Peyer's patch (tissue), 4 donors: Measurements from ENCODE around the gene PLA2G2C. TPM values are rescaled to one million over a fixed set of nuclear protein-coding genes. Genes with fewer than 3 reads are reported as not detected.

ENCODE experiments used
- DNase-seq, 3 donors: peaks; one replicate each; pipeline ENCODE4 v3.0.0-alpha.2; 2017 to 2019
- H3K27ac ChIP-seq, 4 donors: fragments of 200-600 bp; sonication (generic); one replicate each; pipeline ENCODE4 v1.5.1; 2016 to 2019
- H3K27me3 ChIP-seq, 2 donors: fragments of 200-600 bp; sonication (generic); one replicate each; pipeline ENCODE4 v1.5.1; 2019
- H3K36me3 ChIP-seq, 3 donors: fragments of 200-600 bp; sonication (generic); one replicate each; pipeline ENCODE4 v1.5.1; 2016 to 2019
- H3K4me1 ChIP-seq, 4 donors: fragments of 200-600 bp; sonication (generic); one replicate each; pipeline ENCODE4 v1.5.1; 2016 to 2019
- H3K4me3 ChIP-seq, 4 donors: fragments of 200-600 bp; sonication (generic); 1 replicate in 3 of 4; 2 replicates in 1 of 4; pipeline ENCODE4 v1.5.1; 2016 to 2019; ENCODE audit warnings: mild to moderate bottlenecking in 1 of 4
- H3K9me3 ChIP-seq, 4 donors: fragments of 200-600 bp; sonication (generic); one replicate each; pipeline ENCODE4 v1.5.1; 2016 to 2019; ENCODE audit warnings: mild to moderate bottlenecking in 1 of 4
- POLR2A ChIP-seq, 2 donors: fragments of 450-650 bp; IDR thresholded peaks; one replicate each; pipeline ENCODE4 v1.5.1; 2017; ENCODE audit warnings: antibody characterized with exemption in 2 of 2, mild to moderate bottlenecking in 2 of 2, moderate library complexity in 2 of 2
- total RNA-seq, 4 donors: library from RNA; depleted of rRNA; stranded (reverse); fragments of >200 nt; gene quantifications; one replicate each; pipeline ENCODE4 v1.1.0, GENCODE V29; 2016
- TF ChIP-seq, protein P1 (sequence below), 6 experiments: fragments of 450-650 bp in 4 of 6; fragments of 200-600 bp in 2 of 6; sonication (generic) in 1 of 6; IDR thresholded peaks; one replicate each; pipeline ENCODE4 v1.5.1; 2017 to 2019; ENCODE audit warnings: antibody characterized with exemption in 6 of 6, mild to moderate bottlenecking in 3 of 6, moderate library complexity in 1 of 6

PLA2G2C gene
- total RNA-seq, 4 donors from 2014 or later = 1.0 TPM; not detected in 3

DNA sequence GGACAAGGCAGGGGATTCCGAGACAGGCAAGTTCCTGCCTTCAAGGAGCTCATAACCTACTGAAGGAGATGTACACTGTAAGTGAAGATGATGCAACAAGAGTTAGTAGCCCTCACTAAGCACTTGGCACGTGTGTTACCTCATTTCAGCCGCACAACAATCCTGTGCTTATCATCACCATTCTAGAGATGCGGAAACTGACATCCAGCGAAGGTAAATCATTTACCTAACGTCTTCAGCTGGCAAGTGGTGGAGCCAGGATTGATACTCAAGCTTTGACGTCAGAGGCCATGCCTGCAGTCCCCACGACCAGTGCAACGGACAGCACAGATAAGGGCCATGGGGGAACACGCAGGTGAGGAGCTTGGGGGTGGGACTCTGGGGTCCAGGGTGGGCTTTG, 3.3 kb downstream of the PLA2G2C start:
- H3K36me3 ChIP-seq = no peaks in the 10 kb centered on the region
- H3K4me3 ChIP-seq = no peak overlapping the region
- H3K27ac ChIP-seq = peak overlapping the region in 1 of 4 donors; percentile 49
- TF ChIP-seq, protein P1, sequence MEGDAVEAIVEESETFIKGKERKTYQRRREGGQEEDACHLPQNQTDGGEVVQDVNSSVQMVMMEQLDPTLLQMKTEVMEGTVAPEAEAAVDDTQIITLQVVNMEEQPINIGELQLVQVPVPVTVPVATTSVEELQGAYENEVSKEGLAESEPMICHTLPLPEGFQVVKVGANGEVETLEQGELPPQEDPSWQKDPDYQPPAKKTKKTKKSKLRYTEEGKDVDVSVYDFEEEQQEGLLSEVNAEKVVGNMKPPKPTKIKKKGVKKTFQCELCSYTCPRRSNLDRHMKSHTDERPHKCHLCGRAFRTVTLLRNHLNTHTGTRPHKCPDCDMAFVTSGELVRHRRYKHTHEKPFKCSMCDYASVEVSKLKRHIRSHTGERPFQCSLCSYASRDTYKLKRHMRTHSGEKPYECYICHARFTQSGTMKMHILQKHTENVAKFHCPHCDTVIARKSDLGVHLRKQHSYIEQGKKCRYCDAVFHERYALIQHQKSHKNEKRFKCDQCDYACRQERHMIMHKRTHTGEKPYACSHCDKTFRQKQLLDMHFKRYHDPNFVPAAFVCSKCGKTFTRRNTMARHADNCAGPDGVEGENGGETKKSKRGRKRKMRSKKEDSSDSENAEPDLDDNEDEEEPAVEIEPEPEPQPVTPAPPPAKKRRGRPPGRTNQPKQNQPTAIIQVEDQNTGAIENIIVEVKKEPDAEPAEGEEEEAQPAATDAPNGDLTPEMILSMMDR (IDR thresholded peaks at IDR 0.05) = no peak
- TF ChIP-seq POLR2A (IDR thresholded peaks at IDR 0.05) = no peak
- no peaks in the 10 kb centered on the region for H3K9me3 ChIP-seq
- peak in 1 of 3 donors; percentile 61 for DNase-seq
- no peaks in the 10 kb centered on the region for H3K27me3 ChIP-seq
- H3K4me1 ChIP-seq = peaks cover 0 to 31% (median 5%) of the 10 kb centered on the region in 4 donors

DNA sequence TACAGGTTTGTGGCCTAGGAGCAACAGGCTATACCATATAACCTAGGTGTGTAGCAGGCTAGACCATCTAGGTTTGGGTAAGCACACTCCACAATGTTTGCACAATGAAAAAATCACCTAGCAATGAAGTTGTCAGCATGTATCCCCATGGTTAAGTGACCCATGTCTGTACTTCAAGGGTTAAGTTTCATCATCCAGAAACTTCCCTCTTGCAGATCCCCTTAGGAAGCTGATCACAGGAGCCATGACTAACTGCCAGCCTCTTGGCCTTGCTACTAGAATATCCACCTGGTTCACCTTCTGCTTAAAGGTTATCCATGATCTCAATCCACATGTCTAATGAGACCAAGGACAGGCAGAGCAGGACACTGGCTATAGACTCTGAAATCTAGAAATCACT, 3.9 kb downstream of the PLA2G2C start:
- DNase-seq = no peak
- Histone ChIP-seq H3K27me3 (no peaks in the 10 kb centered on the region), H3K36me3 (no peaks in the 10 kb centered on the region), H3K27ac (no peak overlapping the region), H3K9me3 (no peaks in the 10 kb centered on the region), H3K4me1 (peaks cover 0 to 25% (median 5%) of the 10 kb centered on the region in 4 donors), H3K4me3 (no peak overlapping the region)
- TF ChIP-seq, protein P1 (IDR thresholded peaks at IDR 0.05) = no peak
- no peak for TF ChIP-seq POLR2A (IDR thresholded peaks at IDR 0.05)

DNA sequence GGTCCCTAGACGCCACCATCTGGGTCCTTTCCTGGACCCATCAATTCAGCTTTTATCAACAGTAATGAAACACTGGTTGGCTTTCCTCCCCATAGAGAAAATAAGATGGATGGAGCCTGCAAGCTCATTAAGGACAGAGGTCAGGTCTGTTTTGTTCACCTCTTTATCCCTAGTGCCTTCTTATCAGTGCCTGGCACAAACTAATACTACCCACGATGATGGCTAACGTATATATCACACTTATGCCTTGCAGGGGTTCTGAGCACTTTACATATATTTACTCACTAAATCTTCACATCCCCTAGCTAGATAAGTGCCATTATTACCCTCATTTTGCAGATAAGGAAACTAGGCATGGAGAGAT, 5.5 kb downstream of the PLA2G2C start:
- H3K27ac ChIP-seq = no peak overlapping the region
- TF ChIP-seq POLR2A (IDR thresholded peaks at IDR 0.05) = no peak
- TF ChIP-seq, protein P1 (IDR thresholded peaks at IDR 0.05) = no peak
- no peaks in the 10 kb centered on the region for H3K27me3 ChIP-seq
- H3K4me1 ChIP-seq = peaks cover 0 to 9% (median under 1%) of the 10 kb centered on the region in 4 donors
- no peaks in the 10 kb centered on the region for H3K36me3 ChIP-seq
- H3K4me3 ChIP-seq = no peak overlapping the region
- H3K9me3 ChIP-seq = no peaks in the 10 kb centered on the region
- DNase-seq = no peak

DNA sequence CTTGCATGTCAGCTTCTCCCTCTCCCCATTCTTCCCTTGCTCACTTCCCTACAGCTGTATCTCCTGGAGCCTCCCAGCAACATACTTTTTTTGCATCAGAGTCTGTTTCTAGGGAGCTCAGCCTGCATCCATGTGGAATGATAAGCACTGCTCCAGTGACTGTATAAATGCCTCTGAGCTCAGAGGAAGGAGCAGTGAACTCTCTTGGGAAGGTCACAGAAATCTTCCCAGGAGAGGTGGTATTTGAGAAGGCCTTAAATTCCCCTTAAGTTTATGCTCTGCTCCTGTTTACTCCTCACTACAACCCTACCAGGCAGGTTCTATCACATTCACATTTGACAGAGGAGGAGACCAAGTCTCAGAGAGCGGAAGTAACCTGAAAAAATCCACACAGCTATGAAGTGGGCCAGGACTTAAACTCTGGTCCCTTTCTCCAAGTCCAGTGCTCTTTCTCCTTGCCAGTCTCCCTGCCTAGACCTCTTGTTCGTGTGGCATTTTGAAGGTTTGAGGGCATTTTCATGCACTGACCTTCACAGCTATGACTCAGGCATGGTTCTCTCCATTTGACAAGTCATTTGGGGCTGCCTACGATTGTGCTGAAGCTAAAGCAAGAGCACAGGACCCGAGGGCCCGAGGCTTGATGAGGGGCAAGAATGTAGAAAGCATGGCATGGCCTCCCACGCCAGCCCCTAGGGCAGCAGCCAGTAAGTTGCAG, 6.0 kb downstream of the PLA2G2C start:
- no peak overlapping the region for H3K27ac ChIP-seq
- H3K4me3 ChIP-seq = no peak overlapping the region
- H3K27me3 ChIP-seq = no peaks in the 10 kb centered on the region
- H3K4me1 ChIP-seq = peaks cover 0 to 6% (median 0%) of the 10 kb centered on the region in 4 donors
- no peaks in the 10 kb centered on the region for H3K9me3 ChIP-seq
- DNase-seq = no peak
- no peaks in the 10 kb centered on the region for H3K36me3 ChIP-seq
- TF ChIP-seq, protein P1 (IDR thresholded peaks at IDR 0.05) = no peak
- no peak for TF ChIP-seq POLR2A (IDR thresholded peaks at IDR 0.05)

DNA sequence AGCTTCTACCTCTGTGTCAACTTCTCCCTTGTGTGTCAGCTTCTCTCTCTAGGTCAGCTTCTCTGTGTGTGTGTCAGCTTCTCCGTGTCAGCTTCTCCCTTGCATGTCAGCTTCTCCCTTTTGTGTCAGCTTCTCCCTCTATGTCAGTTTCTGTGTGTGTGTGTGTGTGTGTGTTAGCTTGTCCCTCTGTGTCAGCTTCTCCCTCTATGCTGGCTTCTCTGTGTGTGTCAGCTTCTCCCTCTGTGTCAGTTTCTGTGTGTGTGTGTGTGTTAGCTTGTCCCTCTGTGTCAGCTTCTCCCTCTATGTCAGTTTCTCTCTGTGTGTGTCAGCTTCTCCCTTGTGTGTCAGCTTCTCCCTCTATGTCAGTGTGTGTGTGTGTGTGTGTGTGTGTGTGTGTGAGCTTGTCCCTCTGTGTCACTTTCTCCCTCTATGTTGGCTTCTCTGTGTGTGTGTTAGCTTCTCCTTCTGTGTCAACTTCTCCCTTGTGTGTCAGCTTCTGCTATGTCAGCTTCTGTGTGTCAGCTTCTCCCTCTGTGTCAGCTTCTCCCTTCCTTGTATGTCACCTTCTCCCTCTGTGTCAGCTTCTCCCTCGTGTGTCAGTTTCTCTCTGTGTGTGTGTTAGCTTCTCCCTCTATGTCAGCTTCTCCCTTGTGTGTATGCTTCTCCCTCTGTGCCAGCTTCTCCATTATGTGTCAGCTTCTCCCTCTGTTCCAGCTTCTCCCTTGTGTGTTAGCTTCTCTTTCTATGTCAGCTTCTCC, 6.8 kb downstream of the PLA2G2C start:
- Histone ChIP-seq H3K9me3 (no peaks in the 10 kb centered on the region), H3K27ac (peak overlapping the region in 1 of 4 donors; percentile 55), H3K36me3 (no peaks in the 10 kb centered on the region), H3K27me3 (no peaks in the 10 kb centered on the region), H3K4me1 (peaks cover 0 to 6% (median 0%) of the 10 kb centered on the region in 4 donors), H3K4me3 (no peak overlapping the region)
- no peak for DNase-seq
- TF ChIP-seq POLR2A (IDR thresholded peaks at IDR 0.05) = no peak
- TF ChIP-seq, protein P1 (IDR thresholded peaks at IDR 0.05) = no peak
